ENCODE measurements around the gene GAS7.

The GAS7 gene

DNA sequence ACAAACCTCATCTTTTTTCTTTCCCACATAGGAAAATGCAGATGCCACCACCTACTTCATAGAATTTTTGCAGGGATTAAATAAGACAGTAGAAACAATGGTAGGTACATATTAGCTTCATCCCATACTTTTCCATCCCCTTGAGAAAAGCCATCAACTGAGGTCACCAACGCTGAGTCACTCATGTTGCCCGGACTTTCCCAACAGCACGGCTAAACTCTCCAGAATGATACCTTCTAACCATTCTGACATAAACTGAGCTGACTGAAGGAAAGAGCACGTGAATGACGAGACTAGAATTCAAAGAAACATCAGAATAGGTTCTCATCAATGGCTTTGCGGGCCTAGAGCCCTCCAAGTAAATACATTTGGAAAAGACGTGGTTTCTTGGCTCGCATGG, 147.3 kb downstream of the GAS7 start:
- DNase-seq (ENCODE audit: low read depth), result no peak
- Histone ChIP-seq H3K9ac (ENCODE audit: low read length) (no peak overlapping the region), H3K4me3 (ENCODE audit: low read length) (no peak overlapping the region), H3K4me1 (ENCODE audit: control insufficient read depth, insufficient read depth, low read length) (peaks cover 23% of the 10 kb centered on the region), H3K27me3 (replicated peaks; ENCODE audit: control insufficient read depth, insufficient read depth, low read length) (no peaks in the 10 kb centered on the region), H3K36me3 (ENCODE audit: control insufficient read depth, insufficient read depth, low read length, severe bottlenecking) (no peaks in the 10 kb centered on the region), H3K9me3 (ENCODE audit: control insufficient read depth, low read length) (no peaks in the 10 kb centered on the region)

DNA sequence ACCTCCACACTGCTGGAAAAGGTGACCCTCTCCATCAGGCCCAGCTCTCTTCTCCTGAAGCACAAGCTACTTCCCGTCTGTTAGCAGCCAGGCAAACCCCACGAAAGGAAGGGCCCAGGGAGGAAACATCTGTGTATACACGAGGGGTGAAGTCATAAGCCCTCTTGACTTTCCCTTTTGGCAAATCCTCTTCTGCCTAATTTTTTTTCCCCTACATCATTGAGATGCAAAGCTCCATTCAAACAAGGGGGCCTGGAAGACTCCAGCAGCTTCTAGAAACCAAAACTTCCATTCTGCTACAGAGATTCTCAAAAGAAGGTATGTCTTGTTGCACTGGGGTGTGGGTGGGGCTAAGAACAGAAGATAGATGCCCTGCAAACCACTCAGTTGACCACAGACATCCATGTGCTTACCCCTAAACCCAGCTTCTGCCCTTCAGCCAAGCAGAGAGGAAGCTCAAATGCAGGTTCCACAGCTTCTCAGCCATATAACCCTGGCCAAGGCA, 147.8 kb downstream of the GAS7 start:
- Histone ChIP-seq H3K4me1 (ENCODE audit: control insufficient read depth, insufficient read depth, low read length) (peaks cover 23% of the 10 kb centered on the region), H3K27me3 (replicated peaks; ENCODE audit: control insufficient read depth, insufficient read depth, low read length) (no peaks in the 10 kb centered on the region), H3K4me3 (ENCODE audit: low read length) (no peak overlapping the region), H3K9ac (ENCODE audit: low read length) (no peak overlapping the region), H3K36me3 (ENCODE audit: control insufficient read depth, insufficient read depth, low read length, severe bottlenecking) (no peaks in the 10 kb centered on the region), H3K9me3 (ENCODE audit: control insufficient read depth, low read length) (no peaks in the 10 kb centered on the region)
- DNase-seq (ENCODE audit: low read depth), result no peak

DNA sequence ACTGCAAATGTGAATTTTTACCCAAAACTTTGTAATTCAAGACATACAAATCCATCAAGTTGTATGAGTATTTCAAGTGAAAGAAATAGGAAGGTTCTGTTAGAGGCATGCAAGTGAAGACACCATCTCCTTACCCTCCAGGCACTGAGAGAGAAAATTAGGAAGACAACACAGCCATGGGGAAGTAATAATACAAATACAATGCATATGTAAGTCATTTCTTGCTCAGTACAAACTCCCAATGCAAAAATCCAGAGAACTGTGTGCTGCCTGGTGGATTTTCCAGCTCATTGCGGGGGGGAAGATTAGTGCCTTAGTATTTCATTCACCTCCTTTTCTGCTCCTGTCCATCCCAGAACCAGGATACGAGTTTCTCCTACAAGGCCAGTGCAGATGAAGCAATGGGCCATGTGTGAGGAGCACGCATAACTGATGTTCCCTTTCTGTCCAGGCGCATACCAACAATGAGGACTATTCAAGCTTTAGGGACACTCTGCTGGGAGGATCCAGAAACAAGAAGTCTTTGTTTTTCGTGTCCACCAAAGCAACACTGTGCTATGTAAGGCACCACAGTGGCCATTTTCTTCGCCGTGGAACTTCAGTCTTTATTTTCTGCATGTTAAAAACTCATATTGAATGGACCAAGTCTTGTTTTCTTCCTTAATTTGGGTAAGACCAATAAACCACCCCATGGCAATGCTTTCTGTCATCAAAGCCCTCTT, 149.6 kb downstream of the GAS7 start:
- Histone ChIP-seq H3K27me3 (replicated peaks; ENCODE audit: control insufficient read depth, insufficient read depth, low read length) (no peaks in the 10 kb centered on the region), H3K4me3 (ENCODE audit: low read length) (no peak overlapping the region), H3K9me3 (ENCODE audit: control insufficient read depth, low read length) (no peaks in the 10 kb centered on the region), H3K9ac (ENCODE audit: low read length) (no peak overlapping the region), H3K4me1 (ENCODE audit: control insufficient read depth, insufficient read depth, low read length) (peaks cover 17% of the 10 kb centered on the region), H3K36me3 (ENCODE audit: control insufficient read depth, insufficient read depth, low read length, severe bottlenecking) (no peaks in the 10 kb centered on the region)
- DNase-seq (ENCODE audit: low read depth), result no peak

DNA sequence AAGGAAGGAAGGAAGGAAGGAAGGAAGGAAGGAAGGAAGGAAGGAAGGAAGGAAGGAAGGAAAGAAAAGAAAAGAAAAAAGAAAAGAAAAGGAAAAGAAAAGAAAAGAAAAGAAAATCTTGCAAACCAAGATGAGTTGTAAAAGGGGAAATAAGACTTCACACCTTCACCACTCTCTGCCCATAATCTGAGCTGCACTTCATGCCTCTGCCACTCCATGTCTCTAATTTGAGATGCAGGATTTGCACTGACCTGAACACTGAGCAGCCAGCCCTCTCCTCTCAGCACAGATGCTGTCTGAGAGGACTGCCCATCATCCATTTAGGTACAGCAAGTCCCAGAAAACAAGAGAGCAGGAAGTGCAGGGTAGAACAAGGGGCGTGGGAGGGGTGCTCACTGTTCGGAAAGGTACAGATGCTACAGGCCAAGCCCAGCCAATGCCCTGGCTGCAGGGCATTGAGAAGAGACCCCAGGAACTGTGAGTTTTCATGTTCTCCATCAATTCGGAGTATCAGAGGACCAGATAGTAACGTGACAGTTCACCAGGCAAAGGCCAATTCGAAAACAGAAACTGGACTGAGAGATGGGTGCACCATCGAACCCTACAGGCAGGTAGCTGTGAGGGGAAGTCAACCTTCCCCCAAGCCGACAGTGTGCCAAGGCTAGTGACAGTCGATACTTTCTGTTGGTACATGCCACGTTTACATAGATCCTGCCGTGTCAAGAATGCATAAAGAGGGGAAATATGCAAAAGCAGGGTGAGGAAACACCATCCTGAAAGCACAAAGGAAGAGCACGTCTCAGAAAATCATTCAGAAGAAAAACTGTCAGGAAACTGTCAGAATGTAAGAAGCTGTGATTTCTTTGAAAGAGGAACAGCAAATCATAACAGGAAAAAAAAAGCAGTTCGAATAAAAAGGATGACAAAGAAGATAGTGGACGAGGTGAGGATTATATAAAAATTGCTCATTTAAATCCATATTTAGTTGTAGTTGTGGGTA, 151.3 kb downstream of the GAS7 start:
- H3K4me1 ChIP-seq (ENCODE audit: control insufficient read depth, insufficient read depth, low read length), result peaks cover 24% of the 10 kb centered on the region
- H3K9ac ChIP-seq (ENCODE audit: low read length), result no peak overlapping the region
- H3K27me3 ChIP-seq (replicated peaks; ENCODE audit: control insufficient read depth, insufficient read depth, low read length), result no peaks in the 10 kb centered on the region
- no peaks in the 10 kb centered on the region for H3K9me3 ChIP-seq (ENCODE audit: control insufficient read depth, low read length)
- no peaks in the 10 kb centered on the region for H3K36me3 ChIP-seq (ENCODE audit: control insufficient read depth, insufficient read depth, low read length, severe bottlenecking)
- H3K4me3 ChIP-seq (ENCODE audit: low read length), result no peak overlapping the region
- DNase-seq (ENCODE audit: low read depth), result no peak

DNA sequence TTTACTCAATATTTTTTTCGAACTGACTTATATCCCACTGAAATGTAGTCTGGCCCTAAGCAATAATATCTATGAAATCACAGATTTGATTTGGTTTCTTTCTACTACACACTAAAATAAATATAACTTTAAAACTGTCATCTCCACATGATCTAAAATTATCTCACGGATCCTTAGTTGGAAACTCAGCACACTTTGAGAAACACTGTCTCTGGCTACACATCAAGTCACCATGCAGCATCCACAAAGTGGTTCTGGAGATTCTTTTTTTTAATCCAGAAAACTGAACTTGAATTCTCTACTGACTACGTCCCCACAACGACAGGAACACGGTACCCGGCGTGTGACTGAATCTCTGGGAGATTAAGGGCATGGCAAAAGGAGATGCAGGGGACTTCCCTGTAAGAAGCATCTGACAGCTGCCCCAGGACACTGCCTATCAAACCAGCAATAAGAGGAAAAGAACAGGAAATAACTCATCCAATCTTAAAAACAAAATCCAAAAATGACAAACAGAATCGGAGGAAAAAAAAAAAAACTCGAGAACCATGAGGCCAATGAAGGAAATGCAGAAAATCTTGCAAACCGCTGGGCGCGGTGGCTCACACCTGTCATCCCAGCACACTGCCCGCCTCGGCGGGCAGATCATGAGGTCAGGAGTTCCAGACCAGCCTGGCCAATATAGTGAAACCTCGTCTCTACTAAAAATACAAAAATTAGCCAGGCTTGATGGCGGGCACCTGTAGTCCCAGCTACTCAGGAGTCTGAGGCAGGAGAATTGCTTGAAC, 152.3 kb downstream of the GAS7 start:
- no peak overlapping the region for H3K4me3 ChIP-seq (ENCODE audit: low read length)
- no peaks in the 10 kb centered on the region for H3K36me3 ChIP-seq (ENCODE audit: control insufficient read depth, insufficient read depth, low read length, severe bottlenecking)
- no peaks in the 10 kb centered on the region for H3K27me3 ChIP-seq (replicated peaks; ENCODE audit: control insufficient read depth, insufficient read depth, low read length)
- H3K4me1 ChIP-seq (ENCODE audit: control insufficient read depth, insufficient read depth, low read length), result peaks cover 26% of the 10 kb centered on the region
- no peak for DNase-seq (ENCODE audit: low read depth)
- H3K9ac ChIP-seq (ENCODE audit: low read length), result no peak overlapping the region
- H3K9me3 ChIP-seq (ENCODE audit: control insufficient read depth, low read length), result no peaks in the 10 kb centered on the region

DNA sequence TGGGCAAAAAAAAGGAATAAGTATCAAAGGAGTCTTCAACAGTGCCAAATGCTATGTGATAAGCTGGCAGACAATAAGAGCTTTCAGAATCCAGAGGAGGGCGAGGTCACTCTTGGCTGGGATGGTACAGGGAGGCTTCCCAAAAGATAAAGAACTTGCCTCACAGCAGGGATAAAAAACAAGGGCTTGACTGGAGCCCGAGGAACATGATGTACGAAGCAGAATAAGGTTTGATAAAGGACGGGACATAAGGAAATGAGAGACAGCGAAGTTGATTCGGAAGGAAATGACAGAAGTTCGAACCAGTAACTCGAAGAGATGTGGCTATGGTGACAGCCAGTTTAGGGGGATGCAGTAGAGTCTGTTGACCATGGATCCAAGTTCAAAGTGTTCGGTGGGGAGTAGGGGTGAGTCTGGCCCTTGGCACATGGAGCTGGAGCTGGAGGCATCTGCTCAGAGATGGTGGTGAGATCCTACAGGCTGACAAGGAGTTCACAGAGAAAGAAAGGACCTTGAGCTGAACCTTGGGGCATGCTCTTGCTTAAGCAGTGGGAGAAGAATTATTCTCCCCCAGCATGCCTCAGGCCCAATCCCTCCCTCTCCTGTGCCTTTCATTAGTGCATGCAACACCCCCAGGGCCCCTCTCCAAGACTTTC, 155.7 kb downstream of the GAS7 start:
- Histone ChIP-seq H3K4me1 (ENCODE audit: control insufficient read depth, insufficient read depth, low read length) (peaks cover 16% of the 10 kb centered on the region), H3K9me3 (ENCODE audit: control insufficient read depth, low read length) (no peaks in the 10 kb centered on the region), H3K27me3 (replicated peaks; ENCODE audit: control insufficient read depth, insufficient read depth, low read length) (no peaks in the 10 kb centered on the region), H3K4me3 (ENCODE audit: low read length) (peak overlapping the region; percentile 6), H3K9ac (ENCODE audit: low read length) (peak overlapping the region; percentile 31), H3K36me3 (ENCODE audit: control insufficient read depth, insufficient read depth, low read length, severe bottlenecking) (no peaks in the 10 kb centered on the region)
- no peak for DNase-seq (ENCODE audit: low read depth)

DNA sequence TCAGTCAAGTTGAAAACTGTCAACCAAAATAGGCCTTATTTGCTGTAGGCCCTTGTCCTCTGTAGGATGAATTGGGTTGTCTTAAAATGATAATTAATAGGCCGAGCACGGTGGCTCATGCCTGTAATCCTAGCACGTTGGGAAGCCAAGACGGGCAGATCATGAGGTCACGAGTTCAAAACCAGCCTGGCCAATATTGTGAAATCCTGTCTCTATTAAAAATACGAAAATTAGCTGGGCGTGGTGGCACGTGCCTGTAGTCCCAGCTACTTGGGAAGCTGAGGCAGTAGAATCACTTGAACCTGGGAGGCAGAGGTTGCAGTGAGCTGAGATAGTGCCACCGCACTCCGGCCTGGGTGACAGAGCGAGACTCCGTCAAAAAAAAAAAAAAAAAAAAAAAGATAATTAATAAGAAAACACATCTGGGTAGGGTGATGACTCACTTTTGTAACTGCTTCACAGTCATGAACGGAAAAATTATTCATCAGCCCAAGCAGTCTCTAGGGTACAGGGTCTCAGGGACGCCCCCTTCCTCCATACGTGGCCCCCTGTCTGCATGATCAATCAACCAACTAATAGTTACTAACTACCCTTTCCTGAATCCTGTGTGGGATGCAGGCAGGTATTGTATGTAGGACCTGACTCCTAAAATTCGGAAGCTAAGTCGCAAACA, 156.4 kb downstream of the GAS7 start:
- H3K36me3 ChIP-seq (ENCODE audit: control insufficient read depth, insufficient read depth, low read length, severe bottlenecking), result no peaks in the 10 kb centered on the region
- H3K4me1 ChIP-seq (ENCODE audit: control insufficient read depth, insufficient read depth, low read length), result peaks cover 20% of the 10 kb centered on the region
- H3K9me3 ChIP-seq (ENCODE audit: control insufficient read depth, low read length), result no peaks in the 10 kb centered on the region
- peak overlapping the region; percentile 6 for H3K4me3 ChIP-seq (ENCODE audit: low read length)
- no peak for DNase-seq (ENCODE audit: low read depth)
- no peaks in the 10 kb centered on the region for H3K27me3 ChIP-seq (replicated peaks; ENCODE audit: control insufficient read depth, insufficient read depth, low read length)
- peak overlapping the region; percentile 31 for H3K9ac ChIP-seq (ENCODE audit: low read length)

DNA sequence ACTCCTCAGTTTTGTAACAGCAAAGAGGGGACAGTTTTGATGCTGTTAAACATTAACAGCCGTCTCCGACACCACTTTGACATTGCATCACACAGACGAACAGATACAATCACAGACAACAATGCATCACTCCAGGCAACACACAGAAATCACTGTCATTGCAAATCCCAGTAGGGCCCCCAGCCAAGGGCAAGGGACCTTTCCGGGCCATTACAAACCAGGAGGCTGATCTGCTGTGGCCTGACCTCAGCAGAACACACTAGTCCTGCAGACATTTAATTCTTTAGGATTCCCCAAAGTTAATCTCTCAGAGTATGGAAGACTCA, 157.2 kb downstream of the GAS7 start:
- DNase-seq (ENCODE audit: low read depth), result no peak
- Histone ChIP-seq H3K9ac (ENCODE audit: low read length) (no peak overlapping the region), H3K36me3 (ENCODE audit: control insufficient read depth, insufficient read depth, low read length, severe bottlenecking) (no peaks in the 10 kb centered on the region), H3K4me3 (ENCODE audit: low read length) (no peak overlapping the region), H3K27me3 (replicated peaks; ENCODE audit: control insufficient read depth, insufficient read depth, low read length) (no peaks in the 10 kb centered on the region), H3K4me1 (ENCODE audit: control insufficient read depth, insufficient read depth, low read length) (peaks cover 28% of the 10 kb centered on the region), H3K9me3 (ENCODE audit: control insufficient read depth, low read length) (no peaks in the 10 kb centered on the region)

DNA sequence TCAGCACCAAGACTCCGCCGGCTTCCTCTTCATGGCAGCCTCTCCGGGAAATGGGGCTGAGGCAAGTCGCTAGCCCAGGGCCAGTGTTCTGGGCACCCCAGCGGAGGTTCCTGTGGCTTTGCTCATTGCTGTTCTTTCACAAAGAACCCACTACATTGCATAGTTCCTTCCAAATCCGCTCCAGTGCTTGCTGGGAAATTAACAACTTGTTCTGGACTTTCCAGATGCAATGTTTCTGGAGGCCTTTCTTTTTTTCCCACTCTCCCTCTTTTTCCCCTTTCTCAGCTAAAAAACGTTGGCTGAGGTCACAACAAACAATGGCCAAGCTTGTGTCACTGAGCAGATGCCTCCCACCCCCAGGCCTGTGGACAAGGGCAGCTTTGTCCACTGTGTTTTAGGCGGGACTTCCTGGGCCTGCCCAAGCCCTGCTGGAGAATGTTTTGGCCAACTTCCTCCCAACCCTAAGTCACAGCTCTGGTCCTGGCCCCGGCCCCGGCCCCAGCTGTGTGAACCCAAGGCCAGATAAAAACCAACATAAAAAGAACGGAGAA, 161.8 kb downstream of the GAS7 start:
- peak overlapping the region; percentile 78 for H3K9ac ChIP-seq (ENCODE audit: low read length)
- no peak for DNase-seq (ENCODE audit: low read depth)
- H3K9me3 ChIP-seq (ENCODE audit: control insufficient read depth, low read length), result no peaks in the 10 kb centered on the region
- no peaks in the 10 kb centered on the region for H3K27me3 ChIP-seq (replicated peaks; ENCODE audit: control insufficient read depth, insufficient read depth, low read length)
- H3K4me3 ChIP-seq (ENCODE audit: low read length), result peak overlapping the region; percentile 69
- H3K4me1 ChIP-seq (ENCODE audit: control insufficient read depth, insufficient read depth, low read length), result peaks cover 59% of the 10 kb centered on the region
- no peaks in the 10 kb centered on the region for H3K36me3 ChIP-seq (ENCODE audit: control insufficient read depth, insufficient read depth, low read length, severe bottlenecking)

DNA sequence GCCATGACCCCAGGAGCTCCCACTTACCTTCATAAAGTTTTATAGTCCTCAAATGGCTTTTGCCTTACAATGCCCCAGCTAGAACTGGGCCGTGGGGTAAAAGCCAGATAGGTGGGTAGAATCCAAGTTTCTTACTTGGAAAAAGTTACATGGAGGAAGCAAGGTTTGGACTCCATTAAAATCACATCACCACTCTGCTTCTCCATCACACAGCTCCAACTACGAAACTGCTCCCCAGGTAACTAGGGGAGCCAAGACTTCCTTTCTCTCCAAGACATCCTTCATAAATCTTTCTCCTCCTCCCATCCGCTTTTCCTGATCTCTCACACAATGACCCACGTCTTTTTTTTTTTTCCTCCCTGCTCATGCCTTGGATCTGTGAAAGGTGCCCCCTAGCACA, 162.5 kb downstream of the GAS7 start:
- H3K27me3 ChIP-seq (replicated peaks; ENCODE audit: control insufficient read depth, insufficient read depth, low read length), result no peaks in the 10 kb centered on the region
- H3K4me3 ChIP-seq (ENCODE audit: low read length), result peak overlapping the region; percentile 69
- H3K36me3 ChIP-seq (ENCODE audit: control insufficient read depth, insufficient read depth, low read length, severe bottlenecking), result no peaks in the 10 kb centered on the region
- peak overlapping the region; percentile 78 for H3K9ac ChIP-seq (ENCODE audit: low read length)
- no peak for DNase-seq (ENCODE audit: low read depth)
- peaks cover 60% of the 10 kb centered on the region for H3K4me1 ChIP-seq (ENCODE audit: control insufficient read depth, insufficient read depth, low read length)
- H3K9me3 ChIP-seq (ENCODE audit: control insufficient read depth, low read length), result no peaks in the 10 kb centered on the region

All from adipocyte (in vitro differentiated cells).